SKM-1 (cell line): Measurements from ENCODE around the gene CD83.
A peak's percentile ranks its signal among the peaks of the same experiment; 100 is the strongest.

ENCODE experiments used
- DNase-seq: peaks from one replicate; lab custom pipeline; 2025; ENCODE audit not compliant: unreplicated experiment; lab: John Stamatoyannopoulos, UW

Gene CD83, protein sequence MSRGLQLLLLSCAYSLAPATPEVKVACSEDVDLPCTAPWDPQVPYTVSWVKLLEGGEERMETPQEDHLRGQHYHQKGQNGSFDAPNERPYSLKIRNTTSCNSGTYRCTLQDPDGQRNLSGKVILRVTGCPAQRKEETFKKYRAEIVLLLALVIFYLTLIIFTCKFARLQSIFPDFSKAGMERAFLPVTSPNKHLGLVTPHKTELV

DNA sequence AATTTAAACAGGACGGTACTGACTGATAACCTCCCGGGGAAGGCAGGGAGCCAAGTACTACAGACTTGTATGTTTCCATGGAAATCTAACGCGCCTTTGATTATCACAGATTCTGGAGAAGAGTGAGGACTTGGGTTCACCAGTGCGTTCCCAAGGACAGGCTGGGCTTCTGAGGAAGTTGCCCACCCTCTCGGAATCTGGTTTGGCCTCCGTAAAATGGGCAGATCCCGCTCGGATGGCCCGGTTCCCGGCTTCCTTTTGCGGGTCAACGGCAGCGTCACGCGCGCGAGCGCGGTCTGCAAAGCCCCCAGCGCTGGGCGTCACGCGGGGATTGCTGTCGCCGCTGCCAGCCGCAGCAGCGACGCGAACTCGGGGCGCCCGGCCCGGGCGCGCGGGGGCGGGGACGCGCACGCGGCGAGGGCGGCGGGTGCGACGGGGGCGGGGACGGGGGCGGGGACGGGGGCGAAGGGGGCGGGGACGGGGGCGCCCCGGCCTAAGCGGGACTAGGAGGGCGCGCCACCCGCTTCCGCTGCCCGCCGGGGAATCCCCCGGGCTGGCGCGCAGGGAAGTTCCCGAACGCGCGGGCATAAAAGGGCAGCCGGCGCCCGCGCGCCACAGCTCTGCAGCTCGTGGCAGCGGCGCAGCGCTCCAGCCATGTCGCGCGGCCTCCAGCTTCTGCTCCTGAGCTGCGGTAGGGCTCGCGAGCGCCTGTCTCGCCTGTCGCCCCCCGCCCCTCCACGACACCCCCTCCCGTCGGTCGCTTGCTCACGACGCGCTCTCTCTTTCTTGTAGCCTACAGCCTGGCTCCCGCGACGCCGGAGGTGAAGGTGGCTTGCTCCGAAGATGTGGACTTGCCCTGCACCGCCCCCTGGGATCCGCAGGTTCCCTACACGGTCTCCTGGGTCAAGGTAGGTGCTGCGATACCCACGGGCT is at the start of gene CD83:
CD83 (plus strand) TSS at position 615 of the 933 bp plus-strand sequence; CDS start at position 655, 40 bp downstream.
- peak; percentile 41 for DNase-seq

DNA sequence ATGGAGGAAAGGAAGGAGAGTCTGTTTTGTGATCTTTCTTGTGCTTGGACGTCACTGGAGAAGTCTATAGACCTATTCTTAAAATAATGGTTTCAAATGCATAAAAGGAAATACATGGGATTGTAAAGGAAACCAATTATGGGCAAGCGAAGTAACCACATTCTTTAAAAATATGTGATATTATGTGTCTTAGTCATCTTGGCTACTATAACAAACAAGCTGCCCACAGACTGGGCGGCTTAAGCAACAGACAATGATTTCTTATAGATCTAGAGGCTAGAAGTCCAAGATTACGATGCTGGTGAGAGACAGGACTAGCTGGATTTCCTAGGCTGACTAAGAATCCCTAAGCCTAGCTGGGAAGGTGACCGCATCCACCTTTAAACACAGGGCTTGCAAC is 49.4 kb upstream of the CD83 start:
- DNase-seq: no peak

DNA sequence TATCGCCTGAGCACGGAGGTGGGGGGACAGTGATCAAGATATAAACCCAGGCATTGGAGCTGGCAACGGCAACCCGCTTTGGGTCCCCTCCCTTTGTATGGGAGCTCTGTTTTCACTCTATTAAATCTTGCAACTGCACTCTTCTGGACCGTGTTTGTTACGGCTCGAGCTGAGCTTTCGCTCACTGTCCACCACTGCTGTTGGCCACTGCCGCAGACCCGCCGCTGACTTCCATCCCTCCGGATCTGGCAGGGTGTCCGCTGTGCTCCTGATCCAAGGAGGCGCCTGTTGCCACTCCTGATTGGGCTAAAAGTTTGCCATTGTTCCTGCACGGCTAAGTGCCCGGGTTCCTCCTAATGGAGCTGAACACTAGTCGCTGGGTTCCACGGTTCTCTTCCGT is 48.9 kb upstream of the CD83 start:
- DNase-seq: no peak

DNA sequence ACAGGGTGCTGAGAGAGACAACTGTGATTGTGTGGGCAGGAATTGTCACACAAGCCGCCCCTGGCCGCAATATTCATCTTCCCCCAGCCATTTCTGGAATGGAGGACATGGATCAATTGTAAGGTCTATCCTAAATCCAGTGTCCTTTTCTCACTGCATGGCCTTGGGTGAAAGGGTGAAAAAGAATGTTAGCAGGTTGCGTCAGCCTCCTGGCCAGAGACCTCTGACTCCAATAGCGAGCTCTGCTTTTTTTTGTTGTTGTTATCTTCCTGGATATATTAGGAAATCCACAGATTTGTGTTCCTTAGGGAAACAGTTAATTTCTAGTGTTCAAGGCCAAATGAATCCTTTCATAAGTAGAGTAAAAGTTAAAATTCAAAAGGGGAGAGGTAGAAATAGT is 47.1 kb upstream of the CD83 start:
- DNase-seq: no peak

DNA sequence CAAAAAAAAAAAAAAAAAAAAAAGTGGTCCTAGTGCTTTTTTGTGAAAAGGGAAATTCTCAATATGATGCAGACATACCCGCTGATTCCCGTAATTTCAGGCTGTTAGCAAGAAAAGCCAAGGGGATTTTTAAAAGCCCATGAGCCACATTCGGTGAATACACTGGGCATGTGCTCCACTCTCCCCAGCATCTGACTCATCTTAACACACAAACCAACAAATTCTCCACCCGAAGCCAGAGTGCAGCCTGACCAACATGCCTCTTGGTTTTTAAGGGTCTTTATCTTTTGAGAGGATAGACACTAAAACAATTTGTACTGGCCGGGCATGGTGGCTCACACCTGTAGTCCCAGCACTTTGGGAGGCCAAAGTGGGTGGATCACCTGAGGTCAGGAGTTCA is 45.5 kb upstream of the CD83 start:
- no peak for DNase-seq

GRCh38 chr6:14073561-14074354 is 43.8 kb upstream of the CD83 start:
- peak; percentile 3 for DNase-seq

GRCh38 chr6:14074476-14075094 is 43.0 kb upstream of the CD83 start:
- DNase-seq: no peak

DNA sequence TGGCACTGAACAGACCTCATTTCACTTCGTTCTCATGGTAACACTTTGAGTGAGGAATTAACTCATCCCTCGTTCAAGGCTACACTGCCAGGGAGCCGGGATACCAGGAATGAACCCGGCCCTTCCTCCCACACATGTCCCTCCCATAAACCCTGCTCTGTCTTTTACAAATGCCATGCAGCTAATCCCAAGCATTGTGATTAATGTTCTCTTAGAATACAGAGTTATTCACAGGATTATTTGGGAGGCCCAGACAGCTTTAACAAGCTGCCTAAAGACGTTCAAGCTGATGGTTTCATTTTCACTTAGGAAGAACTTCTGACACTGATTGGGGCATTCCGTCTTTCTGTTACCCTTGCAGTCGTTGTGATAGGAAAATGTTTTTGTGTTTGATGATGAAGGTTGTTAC is 42.5 kb upstream of the CD83 start:
- DNase-seq: no peak

- no peak for DNase-seq
Observed at GRCh38 chr6:14077193-14077867, 40.2 kb upstream of the CD83 start.

- DNase-seq: no peak
Observed at GRCh38 chr6:14079433-14079832, 38.1 kb upstream of the CD83 start.

GRCh38 chr6:14079971-14080370 is 37.6 kb upstream of the CD83 start:
- DNase-seq: no peak

- no peak for DNase-seq
Observed at GRCh38 chr6:14081126-14081525, 36.4 kb upstream of the CD83 start.

- no peak for DNase-seq
Observed at GRCh38 chr6:14082771-14083170, 34.8 kb upstream of the CD83 start.

DNA sequence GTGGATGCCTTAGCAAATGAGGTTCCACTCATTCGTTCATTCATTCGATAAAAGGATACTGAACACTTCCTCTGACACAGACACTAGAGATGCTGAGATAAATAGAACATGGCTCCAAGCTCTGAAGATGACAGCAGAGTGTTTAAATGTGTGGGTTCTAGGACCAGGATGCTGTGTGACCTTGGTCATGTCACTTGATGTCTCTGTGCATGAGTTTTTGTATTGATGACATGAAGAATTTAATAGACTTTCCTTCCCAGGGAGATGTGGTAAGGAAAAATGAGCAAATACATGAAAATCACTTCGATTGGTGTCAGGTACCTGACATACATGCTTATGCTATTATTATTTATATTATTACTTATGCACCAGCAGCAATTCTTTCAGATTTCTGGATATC is 34.3 kb upstream of the CD83 start:
- no peak for DNase-seq

GRCh38 chr6:14083751-14084150 is 33.8 kb upstream of the CD83 start:
- no peak for DNase-seq

DNA sequence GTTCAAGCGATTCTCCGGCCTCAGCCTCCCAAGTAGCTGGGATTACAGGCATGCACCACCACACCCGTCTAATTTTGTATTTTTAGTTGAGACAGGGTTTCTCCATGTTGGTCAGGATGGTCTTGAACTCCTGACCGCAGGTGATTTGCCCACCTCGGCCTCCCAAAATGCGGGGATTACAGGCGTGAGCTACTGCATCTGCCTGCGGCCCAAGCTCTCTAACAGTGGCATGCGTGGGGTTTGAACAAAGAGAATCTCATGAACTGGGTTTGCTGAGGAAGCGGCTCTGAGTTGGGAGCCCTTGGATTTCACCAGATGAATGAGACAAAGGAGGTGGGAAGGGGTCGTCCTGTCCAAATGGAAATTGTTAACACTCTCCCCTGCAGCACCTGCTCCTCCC is 33.2 kb upstream of the CD83 start:
- DNase-seq: no peak

DNA sequence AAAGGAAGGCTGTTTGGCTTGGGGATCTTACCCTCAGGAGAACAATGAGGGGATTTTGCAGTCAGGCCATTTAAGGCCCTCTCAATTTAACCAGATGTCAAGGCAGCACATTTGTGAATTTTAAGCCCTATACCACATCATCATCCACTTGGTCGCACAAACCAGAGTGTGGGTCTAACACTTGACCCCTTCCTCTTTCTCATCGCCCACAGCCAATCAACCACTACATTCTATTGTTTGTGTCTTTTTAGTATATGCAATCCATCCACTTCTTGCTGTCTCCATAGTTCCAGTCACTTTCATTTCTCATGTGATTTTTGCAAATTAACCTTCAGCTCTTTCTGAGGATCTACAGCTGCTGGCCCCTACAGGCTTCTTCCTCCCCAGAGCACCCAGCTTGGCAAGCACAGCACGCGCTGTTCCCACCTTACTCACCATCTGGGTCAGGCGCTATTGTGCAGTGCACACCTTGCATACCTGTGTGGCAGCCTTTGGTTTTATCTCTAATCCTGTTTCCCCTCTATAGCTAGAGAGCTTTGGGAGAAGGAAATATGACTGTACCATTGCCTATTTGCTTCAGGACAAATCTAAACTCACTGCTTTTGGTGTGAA is 32.3 kb upstream of the CD83 start:
- DNase-seq: no peak

DNA sequence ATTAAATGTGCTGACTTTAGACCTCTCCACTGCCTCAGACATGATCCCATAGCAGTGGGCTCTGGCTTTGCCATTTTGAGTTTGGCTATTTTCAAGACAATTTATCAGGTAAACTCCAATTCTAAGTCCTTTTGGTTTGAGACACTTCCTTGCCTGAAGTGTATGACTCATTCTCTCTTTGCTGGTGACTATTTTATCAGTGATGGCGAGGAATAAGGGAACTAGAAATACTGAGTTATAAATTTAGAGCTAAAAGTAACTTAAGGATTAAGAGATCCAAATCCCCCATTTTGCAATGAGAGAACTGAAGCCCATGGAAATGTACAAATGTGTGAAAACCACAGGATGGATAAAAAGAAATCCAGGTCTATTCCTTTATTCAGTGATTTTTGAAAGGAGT is 30.9 kb upstream of the CD83 start:
- no peak for DNase-seq

- DNase-seq: no peak
Observed at GRCh38 chr6:14088600-14089192, 28.9 kb upstream of the CD83 start.

DNA sequence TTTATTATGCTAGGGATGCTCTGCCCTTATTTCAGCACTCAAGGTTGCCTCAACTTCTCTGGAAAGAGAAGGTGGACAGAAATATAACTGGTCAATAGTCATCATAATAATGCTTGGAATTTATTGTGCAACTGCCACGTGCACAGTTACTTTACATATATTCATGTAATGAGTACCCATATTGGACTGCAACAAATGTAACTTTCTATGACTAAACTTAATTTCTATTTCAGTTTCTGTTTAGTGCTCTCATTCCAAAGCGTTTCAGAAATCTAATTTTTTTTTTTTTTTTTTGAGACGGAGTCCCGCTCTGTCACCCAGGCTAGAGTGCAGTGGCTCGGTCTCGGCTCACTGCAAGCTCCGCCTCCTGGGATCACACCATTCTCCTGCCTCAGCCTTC is 28.3 kb upstream of the CD83 start:
- DNase-seq: no peak
